GM04504 (cell line): Measurements from ENCODE around the gene EHD2.
A peak's percentile ranks its signal among the peaks of the same experiment; 100 is the strongest.
"Not testable (repeated sequence)": the region's sequence is repeated elsewhere in the genome, so short reads cannot be mapped to it uniquely, and the experiment has no call there.

Experiments
- DNase-seq: peaks from one replicate; pipeline ENCODE4 v3.0.0-alpha.2; 2012; ENCODE audit warnings: low read depth

Gene EHD2, protein sequence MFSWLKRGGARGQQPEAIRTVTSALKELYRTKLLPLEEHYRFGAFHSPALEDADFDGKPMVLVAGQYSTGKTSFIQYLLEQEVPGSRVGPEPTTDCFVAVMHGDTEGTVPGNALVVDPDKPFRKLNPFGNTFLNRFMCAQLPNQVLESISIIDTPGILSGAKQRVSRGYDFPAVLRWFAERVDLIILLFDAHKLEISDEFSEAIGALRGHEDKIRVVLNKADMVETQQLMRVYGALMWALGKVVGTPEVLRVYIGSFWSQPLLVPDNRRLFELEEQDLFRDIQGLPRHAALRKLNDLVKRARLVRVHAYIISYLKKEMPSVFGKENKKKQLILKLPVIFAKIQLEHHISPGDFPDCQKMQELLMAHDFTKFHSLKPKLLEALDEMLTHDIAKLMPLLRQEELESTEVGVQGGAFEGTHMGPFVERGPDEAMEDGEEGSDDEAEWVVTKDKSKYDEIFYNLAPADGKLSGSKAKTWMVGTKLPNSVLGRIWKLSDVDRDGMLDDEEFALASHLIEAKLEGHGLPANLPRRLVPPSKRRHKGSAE

DNA sequence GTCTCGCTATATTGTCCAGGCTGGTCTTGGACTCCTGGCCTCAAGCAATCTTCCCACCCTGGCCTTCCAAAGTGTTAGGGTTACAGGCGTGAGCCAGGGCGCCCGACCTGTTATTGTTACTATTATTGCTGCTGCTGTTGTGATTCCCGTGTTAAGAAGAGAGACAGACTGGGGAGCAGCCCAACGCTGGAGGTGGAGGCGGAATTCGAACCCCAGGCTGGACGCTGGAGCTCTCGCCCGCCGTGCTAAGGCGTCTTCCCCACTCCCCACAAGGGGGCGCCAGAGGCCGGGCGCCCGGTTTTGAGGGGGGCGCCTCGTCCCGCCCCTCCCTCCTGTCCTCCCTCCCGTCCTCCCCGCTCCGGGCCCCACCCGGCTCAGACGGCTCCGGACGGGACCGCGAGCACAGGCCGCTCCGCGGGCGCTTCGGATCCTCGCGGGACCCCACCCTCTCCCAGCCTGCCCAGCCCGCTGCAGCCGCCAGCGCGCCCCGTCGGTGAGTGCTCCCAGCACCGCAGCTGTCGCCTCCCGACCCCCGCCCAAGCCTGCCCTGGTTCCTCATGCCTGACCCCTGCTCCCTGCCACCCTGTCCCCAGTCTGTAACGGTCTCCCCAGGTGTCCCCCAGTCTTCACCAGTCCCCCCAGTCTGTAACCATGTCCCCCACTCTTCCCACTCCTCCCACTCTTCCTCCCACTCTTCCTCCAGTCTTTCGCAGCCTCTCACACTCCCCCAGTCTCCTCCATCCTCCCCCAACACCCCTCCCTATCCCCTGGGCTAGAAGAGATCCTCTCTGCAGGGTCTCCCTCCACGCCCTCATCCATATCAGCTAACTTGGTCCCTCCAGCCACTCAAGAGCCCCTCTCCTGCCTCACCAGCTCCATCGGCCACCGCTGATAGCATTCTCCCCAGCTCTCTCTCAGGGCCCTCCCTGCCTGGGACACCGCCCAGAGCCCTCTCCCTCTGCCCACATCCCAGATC, at the start of gene EHD2:
TSS of gene EHD2 (plus strand) at position 377 of the 976 bp plus-strand sequence. CDS start 3,191 bp downstream, outside the sequence.
- peak; percentile 63 for DNase-seq

DNA sequence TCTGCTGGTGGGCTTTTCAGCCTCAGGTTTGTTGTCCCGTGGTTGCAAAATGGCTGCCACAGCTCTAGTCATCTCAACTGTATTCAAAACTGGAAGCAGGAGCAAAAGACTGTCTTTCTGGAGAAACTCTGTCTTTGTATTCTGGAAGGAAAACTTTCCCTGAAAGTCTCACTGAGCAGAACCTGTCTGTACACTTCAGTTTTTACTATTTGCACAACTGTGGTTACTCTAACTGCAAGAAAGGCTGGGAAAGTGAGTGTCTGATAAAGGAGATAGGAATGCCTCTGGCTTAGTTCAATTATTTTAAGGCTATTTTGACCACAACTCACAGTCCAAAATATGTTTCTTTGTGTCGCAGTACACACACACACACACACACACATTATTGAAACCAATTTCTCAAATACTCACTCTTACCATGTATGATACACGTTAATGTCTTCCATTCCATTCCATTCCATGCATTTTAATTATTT, 49.7 kb upstream of the EHD2 start:
- DNase-seq = peak; percentile 80

DNA sequence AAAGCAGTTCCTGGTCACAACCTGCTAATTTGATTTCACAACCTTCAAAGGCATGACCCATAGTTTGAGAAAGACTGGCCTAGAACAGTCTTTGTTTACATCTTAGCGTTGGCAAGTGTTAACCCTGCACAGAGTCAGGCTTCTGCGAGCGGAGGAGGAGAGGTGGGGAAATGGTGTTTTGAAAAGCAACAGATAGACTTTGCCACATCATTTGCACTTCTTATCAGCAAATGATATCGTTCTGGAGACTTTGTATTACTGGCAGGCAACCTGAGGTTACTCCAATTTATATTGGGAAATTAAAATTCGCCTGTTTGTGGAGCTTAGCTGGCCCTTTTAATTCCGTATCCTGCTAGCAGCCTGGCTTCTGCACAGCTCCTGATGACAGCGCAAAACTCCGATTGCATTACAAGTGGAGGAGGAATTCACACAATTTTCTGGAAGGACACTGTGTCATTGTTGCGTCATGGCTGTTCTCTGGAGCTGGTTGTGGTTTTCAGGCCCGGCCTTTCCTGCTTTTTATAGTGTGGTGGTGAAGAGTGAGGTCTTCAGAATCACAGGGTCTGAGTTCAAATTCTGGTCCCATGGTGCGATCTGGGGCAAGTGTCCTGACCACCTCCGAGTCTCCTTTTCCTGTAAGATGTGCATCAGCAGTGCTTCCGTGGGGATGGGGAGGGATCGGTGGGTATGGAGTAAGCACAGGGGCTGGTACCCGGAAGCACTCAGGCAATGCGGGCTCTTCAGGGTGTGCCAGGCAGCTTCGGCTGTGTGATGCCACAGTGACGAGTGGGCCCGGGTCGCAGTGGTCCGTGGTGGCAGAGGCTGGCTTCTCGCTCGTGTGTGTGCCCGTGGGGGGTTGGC, 49.1 kb upstream of the EHD2 start:
- DNase-seq = peak; percentile 97

DNA sequence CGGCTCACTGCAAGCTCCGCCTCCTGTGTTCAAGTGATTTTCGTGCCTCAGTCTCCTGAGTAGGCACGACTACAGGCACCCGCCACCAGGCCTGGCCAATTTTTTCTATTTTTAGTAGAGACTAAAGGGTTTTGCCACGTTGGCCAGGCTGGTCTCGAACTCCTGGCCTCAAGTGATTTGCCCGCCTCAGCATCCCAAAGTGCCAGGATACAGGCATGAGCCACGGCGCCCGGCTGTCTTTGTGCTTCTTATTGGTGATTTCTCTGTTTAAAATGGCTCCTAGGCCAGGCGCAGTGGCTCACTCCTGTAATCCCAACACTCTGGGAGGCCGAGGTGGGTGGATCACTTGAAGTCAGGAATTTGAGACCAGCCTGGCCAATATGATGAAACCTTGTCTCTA, 44.7 kb upstream of the EHD2 start:
- not testable (repeated sequence) for DNase-seq

DNA sequence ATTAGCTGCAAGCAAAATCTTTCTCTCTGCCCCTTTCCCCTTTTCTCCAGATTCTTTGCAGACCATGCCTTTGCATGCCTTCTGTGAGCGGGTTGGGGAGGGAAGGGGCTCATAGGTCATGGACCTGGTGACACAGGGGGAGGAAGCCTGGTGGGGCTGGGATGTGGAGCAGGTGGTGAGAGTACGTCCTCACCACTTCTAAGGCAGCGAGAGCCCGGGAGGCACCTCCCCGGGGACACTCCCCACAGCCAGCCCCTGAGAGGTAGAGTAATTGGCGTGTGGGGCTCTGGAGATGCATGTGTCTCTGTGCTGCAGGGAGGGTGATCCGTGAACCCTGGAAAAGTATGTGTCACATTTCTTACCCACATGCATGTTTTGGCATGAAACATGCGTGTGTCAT, 42.5 kb upstream of the EHD2 start:
- DNase-seq = no peak

DNA sequence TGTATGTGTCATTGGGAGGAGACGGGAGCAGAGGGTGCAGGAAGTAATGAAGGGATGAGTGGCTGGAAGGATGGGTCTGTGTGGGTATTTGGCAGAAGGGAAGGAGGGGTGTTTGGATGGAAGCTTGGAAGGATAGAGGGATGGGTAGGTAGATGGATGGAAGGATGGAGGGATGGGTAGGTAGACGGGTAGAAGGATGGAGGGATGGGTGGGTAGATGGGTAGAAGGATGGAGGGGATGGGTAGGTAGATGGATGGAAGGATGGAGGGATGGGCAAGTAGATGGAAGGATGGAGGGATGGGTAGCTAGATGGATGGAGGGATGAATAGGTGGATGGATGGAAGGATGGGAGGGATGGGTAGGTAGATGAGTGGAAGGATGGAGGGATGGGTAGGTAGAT, 41.7 kb upstream of the EHD2 start:
- no peak for DNase-seq

DNA sequence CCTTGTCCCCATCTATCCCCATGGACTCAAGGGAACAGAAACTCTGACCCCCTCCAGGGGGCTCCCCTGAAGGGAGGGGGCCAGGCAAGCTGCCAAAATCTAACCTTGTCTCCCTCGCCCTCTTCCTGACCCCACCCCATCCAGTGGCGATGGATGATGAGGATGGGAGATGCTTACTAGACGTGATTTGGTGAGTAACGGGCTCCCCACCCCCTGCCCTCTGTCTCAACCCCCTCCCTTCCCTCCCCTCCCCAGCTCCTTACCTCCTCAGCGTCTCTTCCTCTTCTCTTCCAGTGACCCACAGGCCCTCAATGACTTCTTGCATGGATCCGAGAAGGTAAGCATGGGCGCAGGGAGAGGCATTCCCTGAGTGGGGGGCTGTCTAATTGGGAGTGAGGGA, 39.8 kb upstream of the EHD2 start:
- DNase-seq = no peak

DNA sequence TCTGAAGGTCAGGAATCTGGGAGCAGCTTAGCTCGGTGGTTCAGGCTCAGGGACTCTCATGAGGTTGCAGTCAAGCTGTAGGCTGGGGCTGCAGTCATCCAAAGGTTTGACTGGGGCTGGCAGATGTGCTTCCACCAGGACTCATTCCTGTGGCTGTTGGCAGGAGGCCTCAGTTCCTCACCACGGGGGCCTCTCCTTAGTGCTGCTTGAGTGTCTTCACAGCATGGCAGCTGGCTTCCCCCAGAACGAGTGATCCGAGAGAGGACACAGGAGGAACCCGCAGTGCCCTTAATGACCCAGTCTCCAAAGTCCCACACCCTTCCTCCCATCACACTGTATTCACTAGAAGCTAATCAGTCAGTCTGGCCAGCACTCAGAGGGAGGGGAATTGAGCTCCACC, 38.7 kb upstream of the EHD2 start:
- DNase-seq = no peak

DNA sequence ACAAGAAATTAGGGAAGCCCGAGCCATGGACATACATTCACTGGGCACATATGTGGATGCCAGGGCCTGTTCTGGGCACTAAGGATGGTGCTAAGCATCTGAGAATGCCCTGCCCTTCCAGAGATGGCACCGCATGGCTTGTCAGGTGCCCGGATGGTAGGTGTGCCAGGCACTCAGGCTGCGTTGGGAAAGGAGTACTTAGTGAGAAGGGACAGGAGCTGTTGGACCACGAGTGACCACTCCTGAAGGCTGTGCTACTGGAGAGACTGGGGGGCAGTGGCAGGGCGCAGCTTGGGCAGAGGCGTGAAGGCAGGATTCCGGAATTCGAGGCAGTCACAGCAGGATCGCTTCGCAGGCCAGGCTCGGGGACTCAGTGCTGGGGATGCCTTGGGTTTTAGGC, 38.0 kb upstream of the EHD2 start:
- DNase-seq = no peak

DNA sequence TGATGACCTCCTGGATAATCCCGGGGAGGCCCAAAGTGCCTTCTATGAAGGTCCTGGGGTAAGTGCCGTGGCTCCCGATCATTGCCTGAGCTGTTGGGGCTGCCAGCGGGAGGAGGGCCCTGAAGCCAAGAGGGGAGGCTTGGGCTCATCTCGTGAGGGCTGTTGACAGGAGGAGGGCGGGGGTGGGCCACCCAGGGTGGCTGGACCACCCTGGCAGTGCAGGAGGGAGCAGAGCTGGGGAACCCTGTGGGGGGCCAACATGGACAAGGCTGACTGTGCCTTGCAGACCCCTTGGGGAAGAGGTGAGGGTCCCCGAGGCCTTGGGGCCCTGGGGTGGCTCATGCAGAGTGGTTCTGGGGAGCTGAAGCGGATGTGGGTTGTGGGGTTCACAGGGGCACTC, 37.4 kb upstream of the EHD2 start:
- no peak for DNase-seq

DNA sequence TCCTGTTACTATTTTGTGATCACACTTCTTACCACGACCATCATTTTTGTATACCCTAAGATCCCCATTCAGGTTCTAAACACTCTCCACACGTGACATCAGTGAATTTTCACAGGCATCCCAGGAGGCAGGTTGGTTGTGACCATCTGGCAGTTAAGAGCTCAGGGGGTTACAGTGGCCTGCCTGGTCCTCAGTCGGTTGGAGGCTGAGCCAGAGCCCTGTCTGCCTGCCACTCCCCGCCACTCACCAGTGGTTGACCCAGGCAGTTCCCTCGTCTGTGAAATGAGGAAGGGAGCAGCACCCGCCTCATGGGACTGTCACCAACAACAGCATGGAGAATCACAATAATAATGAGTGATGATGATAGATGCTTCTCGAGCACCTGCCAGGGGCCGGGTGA, 36.4 kb upstream of the EHD2 start:
- no peak for DNase-seq

DNA sequence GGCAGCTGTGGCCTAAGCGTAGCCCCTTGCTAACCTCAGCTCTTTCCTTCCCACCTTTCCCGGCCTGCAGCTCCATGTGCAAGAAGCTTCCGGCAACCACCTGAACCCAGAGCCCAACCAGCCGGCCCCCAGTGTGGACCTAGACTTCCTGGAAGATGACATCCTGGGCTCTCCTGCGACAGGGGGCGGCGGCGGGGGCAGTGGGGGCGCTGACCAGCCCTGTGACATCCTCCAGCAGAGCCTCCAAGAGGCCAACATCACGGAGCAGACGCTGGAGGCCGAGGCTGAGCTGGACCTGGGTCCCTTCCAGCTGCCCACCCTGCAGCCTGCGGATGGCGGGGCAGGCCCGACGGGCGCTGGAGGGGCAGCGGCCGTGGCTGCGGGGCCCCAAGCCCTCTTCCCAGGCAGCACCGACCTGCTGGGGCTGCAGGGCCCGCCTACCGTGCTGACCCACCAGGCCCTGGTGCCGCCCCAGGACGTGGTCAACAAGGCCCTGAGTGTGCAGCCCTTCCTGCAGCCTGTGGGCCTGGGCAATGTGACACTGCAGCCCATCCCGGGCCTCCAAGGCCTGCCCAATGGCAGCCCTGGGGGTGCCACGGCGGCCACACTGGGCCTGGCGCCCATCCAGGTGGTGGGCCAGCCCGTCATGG, 33.8 kb upstream of the EHD2 start:
- no peak for DNase-seq

DNA sequence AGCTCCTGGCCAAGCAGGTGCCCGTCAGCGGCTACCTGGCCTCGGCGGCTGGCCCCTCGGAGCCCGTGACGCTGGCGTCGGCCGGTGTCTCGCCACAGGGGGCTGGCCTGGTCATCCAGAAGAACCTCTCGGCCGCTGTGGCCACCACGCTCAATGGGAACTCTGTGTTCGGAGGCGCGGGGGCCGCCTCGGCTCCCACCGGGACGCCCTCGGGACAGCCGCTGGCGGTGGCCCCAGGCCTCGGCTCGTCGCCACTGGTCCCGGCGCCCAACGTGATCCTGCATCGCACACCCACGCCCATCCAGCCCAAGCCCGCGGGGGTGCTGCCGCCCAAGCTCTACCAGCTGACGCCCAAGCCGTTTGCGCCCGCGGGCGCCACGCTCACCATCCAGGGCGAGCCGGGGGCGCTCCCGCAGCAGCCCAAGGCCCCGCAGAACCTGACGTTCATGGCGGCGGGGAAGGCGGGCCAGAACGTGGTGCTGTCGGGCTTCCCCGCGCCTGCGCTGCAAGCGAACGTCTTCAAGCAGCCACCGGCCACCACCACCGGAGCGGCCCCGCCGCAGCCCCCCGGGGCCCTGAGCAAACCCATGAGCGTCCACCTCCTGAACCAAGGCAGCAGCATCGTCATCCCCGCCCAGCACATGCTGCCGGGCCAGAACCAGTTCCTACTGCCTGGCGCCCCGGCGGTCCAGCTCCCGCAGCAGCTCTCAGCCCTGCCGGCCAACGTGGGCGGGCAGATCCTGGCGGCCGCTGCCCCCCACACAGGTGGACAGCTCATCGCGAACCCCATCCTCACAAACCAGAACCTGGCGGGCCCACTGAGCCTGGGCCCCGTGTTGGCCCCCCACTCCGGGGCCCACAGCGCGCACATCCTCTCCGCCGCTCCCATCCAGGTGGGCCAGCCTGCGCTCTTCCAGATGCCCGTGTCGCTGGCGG, 33.0 kb upstream of the EHD2 start:
- no peak for DNase-seq

DNA sequence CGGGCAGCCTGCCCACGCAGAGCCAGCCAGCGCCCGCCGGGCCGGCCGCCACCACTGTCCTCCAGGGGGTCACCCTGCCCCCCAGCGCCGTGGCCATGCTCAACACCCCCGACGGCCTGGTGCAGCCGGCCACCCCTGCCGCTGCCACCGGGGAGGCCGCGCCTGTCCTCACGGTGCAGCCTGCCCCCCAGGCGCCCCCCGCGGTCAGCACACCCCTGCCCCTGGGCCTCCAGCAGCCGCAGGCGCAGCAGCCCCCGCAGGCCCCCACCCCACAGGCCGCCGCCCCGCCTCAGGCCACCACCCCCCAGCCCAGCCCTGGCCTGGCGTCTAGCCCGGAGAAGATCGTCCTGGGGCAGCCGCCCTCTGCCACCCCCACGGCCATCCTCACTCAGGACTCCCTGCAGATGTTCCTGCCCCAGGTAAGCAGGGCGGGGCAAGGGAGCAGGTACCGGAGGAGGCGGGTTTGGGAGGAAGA, 32.3 kb upstream of the EHD2 start:
- DNase-seq = no peak

DNA sequence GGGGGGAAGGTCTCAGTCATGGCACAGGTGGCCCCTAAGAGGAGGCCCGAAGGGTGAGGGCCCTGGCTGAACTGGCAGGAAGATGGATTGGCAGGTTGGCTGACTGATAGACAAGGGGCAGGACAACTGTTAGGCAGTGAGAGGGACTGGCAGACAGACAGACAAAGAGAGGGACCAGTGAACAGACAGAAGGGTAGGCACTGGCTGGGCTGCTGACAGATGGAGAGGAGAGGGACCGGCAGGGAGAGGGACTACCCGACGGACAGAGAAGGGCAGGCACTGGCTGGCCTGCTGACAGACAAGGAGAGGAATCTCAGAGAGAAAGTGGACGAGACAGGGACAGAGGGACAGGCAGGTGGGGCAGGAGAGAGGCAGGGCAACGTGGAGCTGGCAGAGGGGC, 31.8 kb upstream of the EHD2 start:
- DNase-seq = no peak

DNA sequence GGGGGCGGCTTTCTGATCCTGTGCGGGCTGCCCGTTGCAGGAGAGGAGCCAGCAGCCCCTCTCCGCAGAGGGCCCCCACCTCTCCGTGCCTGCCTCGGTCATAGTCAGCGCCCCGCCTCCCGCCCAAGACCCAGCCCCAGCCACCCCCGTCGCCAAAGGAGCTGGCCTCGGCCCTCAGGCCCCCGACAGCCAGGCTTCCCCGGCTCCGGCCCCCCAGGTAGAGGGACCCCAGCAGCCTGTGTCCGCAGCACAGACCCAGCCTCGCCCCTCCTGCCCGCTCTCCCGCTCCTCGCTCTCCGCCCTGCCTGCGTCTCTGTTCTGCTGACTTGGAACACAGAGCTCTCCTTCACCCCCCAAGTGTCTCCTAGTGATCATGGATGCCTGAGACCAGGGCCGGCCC, 31.3 kb upstream of the EHD2 start:
- no peak for DNase-seq

DNA sequence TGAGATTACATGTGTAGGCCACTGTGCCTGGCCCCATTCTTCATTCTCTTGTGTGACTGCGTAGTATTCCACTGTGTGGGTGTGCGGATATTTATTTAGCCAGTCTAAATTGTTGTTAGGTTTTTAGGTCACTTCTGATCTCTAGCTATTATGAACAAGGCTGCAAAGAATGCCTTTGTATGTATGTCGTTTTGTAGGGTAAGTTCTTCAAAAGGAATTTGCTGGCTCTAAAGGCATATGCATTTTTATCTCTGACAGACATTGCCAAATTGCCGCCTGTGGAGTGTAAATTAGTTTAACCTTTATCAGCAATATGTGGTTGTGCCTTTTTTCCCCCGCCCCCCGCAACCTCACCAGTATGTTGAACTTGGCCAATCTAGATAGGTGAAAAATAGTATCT, 30.3 kb upstream of the EHD2 start:
- DNase-seq = no peak

DNA sequence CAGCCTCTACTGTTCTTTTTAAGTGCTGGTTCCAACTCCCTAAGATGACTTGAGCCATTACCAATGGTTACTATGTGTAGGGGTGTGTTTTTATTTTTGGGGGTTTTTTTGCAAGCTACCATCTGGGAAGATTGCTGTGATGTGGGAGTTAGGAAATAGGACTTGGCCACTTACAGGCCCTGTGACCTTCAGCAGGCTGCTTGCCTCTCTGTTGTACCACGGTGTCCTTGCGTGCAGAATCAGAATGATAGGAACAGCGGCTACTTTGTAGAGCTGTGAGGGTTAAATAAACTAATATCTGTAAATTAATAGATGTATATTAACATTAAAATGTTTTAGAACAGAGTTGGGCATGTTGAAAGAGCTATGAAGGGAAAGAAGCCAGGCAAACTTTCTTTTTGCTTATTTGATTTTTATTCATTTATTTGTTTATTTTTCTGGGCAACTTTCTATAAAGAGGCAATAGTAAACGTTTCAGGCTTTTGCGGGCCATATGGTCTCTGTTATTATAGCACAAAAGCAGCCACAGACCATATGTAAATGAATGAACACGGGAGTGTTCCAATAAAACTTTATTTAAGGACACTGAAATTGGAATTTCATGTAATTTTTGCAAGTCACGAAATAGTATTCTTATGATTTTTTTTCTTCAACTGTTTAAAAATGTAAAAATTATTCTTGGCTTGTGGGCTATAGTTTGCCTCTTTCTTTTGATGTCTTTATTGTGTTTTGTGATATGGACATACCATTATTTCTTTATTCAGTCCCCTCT, 26.4 kb upstream of the EHD2 start:
- no peak for DNase-seq

DNA sequence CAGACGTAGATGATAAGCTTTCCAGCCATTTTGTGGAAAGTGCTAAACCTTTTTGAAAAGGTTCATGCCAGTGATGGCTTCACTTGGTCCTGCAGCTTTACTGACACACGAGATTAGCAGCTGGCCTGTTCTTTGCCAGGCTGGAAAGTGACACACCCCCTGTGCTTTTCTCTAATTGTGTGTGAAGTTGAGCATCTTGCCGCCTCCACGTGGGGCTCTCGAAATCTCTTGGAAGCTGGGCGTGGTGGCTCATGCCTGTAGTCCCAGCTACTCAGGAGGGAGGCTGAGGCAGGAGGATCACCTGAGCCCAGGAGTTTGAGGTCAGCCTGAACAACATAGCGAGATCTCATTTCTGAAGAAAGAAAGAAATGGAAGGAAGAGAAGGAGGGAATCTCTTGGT, 25.3 kb upstream of the EHD2 start:
- no peak for DNase-seq
